HCT116 (cell line): ENCODE results near the gene THBS1.

Experiments used
- POLR2A ChIP-seq: IDR thresholded peaks from 2 replicates; pipeline ENCODE4 v1.7.0; 2011; ENCODE audit warnings: borderline replicate concordance; ENCODE audit not compliant: insufficient read depth, insufficient read length; ENCODE audit errors: extremely low read depth
- YY1 ChIP-seq: IDR thresholded peaks from 2 replicates; pipeline ENCODE4 v1.6.1; 2011; ENCODE audit warnings: low read length, low read depth, moderate library complexity, mild to moderate bottlenecking; ENCODE audit not compliant: insufficient replicate concordance; ENCODE audit errors: extremely low read depth
- TF ChIP-seq, protein P1 (sequence below), 3 experiments: fragments of 200-600 bp in 1 of 3; sonication (generic) in 1 of 3; IDR thresholded peaks in 2 of 3; conservative IDR thresholded peaks in 1 of 3; 2 replicates each; pipeline ENCODE4 v1.5.1; 2012 to 2017; ENCODE audit warnings: low read depth in 2 of 3, low read length in 2 of 3, antibody characterized with exemption in 1 of 3, borderline replicate concordance in 1 of 3, control low read depth in 1 of 3, mild to moderate bottlenecking in 1 of 3, mixed read lengths in 1 of 3, mixed run types in 1 of 3, moderate library complexity in 1 of 3; ENCODE audit not compliant: insufficient read depth in 1 of 3
- TF ChIP-seq, protein P2 (sequence below): IDR thresholded peaks from 2 replicates; pipeline ENCODE4 v1.6.1; 2012
- TF ChIP-seq, protein P3 (sequence below): IDR thresholded peaks from 2 replicates; pipeline ENCODE4 v1.6.1; 2012; ENCODE audit warnings: low read depth

DNA sequence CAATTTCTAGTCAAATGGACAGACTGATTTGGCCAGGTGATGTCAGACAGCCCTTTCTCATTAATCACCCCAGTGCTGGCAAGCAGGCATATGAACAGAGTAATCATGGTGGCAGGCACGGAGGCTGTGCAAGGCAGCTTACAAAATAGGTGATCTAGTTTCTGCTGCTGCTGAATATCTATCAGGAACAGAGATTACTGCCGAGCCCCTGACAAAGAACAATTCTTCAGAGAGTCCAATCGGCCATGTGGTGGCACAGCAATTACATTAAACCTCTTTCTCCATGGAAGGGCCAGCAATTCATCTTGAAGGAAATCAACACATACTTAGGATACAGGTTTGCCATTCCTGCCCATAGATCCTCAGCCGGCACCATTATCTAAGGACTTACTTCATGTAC, 32.3 kb upstream of the THBS1 start:
- TF ChIP-seq, protein P1, sequence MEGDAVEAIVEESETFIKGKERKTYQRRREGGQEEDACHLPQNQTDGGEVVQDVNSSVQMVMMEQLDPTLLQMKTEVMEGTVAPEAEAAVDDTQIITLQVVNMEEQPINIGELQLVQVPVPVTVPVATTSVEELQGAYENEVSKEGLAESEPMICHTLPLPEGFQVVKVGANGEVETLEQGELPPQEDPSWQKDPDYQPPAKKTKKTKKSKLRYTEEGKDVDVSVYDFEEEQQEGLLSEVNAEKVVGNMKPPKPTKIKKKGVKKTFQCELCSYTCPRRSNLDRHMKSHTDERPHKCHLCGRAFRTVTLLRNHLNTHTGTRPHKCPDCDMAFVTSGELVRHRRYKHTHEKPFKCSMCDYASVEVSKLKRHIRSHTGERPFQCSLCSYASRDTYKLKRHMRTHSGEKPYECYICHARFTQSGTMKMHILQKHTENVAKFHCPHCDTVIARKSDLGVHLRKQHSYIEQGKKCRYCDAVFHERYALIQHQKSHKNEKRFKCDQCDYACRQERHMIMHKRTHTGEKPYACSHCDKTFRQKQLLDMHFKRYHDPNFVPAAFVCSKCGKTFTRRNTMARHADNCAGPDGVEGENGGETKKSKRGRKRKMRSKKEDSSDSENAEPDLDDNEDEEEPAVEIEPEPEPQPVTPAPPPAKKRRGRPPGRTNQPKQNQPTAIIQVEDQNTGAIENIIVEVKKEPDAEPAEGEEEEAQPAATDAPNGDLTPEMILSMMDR (IDR thresholded peaks at IDR 0.05 in 2 of 3, conservative IDR thresholded peaks at IDR 0.05 in 1 of 3; ENCODE audit: borderline replicate concordance in 1 of 3, insufficient read depth in 1 of 3, low read depth in 2 of 3, low read length in 2 of 3), result no peak
- TF ChIP-seq POLR2A, result no peak
- TF ChIP-seq, protein P2, sequence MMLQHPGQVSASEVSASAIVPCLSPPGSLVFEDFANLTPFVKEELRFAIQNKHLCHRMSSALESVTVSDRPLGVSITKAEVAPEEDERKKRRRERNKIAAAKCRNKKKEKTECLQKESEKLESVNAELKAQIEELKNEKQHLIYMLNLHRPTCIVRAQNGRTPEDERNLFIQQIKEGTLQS, result no peak
- TF ChIP-seq YY1, result no peak
- TF ChIP-seq, protein P3, sequence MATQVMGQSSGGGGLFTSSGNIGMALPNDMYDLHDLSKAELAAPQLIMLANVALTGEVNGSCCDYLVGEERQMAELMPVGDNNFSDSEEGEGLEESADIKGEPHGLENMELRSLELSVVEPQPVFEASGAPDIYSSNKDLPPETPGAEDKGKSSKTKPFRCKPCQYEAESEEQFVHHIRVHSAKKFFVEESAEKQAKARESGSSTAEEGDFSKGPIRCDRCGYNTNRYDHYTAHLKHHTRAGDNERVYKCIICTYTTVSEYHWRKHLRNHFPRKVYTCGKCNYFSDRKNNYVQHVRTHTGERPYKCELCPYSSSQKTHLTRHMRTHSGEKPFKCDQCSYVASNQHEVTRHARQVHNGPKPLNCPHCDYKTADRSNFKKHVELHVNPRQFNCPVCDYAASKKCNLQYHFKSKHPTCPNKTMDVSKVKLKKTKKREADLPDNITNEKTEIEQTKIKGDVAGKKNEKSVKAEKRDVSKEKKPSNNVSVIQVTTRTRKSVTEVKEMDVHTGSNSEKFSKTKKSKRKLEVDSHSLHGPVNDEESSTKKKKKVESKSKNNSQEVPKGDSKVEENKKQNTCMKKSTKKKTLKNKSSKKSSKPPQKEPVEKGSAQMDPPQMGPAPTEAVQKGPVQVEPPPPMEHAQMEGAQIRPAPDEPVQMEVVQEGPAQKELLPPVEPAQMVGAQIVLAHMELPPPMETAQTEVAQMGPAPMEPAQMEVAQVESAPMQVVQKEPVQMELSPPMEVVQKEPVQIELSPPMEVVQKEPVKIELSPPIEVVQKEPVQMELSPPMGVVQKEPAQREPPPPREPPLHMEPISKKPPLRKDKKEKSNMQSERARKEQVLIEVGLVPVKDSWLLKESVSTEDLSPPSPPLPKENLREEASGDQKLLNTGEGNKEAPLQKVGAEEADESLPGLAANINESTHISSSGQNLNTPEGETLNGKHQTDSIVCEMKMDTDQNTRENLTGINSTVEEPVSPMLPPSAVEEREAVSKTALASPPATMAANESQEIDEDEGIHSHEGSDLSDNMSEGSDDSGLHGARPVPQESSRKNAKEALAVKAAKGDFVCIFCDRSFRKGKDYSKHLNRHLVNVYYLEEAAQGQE, result no peak
